Chondrocyte (in vitro differentiated cells): ENCODE data around the gene ANGPTL8. TPM values are rescaled to one million over a fixed set of nuclear protein-coding genes. Genes with fewer than 3 reads are reported as not detected.

Experiments
- DNase-seq: peaks from one replicate; pipeline ENCODE4 v3.0.0; 2021; ENCODE audit warnings: mixed read lengths, low spot score
- H3K27ac Mint-ChIP-seq: one replicate; pipeline ENCODE4 v1.8.0; 2021; ENCODE audit warnings: mild to moderate bottlenecking, moderate library complexity, mixed read lengths; ENCODE audit not compliant: unreplicated experiment
- H3K27me3 Mint-ChIP-seq: 2 replicates; pipeline ENCODE4 v1.8.0; 2021; ENCODE audit warnings: low read depth, mixed read lengths
- H3K36me3 Mint-ChIP-seq: 2 replicates; pipeline ENCODE4 v1.8.0; 2021; ENCODE audit warnings: low read depth, mixed read lengths
- H3K4me1 Mint-ChIP-seq: 2 replicates; pipeline ENCODE4 v1.8.0; 2021; ENCODE audit warnings: low read depth, mild to moderate bottlenecking, mixed read lengths
- H3K4me3 Mint-ChIP-seq: one replicate; pipeline ENCODE4 v1.8.0; 2021; ENCODE audit warnings: mild to moderate bottlenecking, moderate library complexity, mixed read lengths; ENCODE audit not compliant: unreplicated experiment
- H3K9me3 Mint-ChIP-seq: 2 replicates; pipeline ENCODE4 v1.8.0; 2021; ENCODE audit warnings: low read depth, mixed read lengths
- CTCF ChIP-seq: fragments of 200-600 bp; sonication (generic); IDR thresholded peaks from 2 replicates; pipeline ENCODE4 v1.5.0; 2021; ENCODE audit warnings: antibody characterized with exemption, mild to moderate bottlenecking, moderate library complexity
- total RNA-seq: library from RNA; stranded (reverse); gene quantifications from 3 replicates; pipeline ENCODE4 v1.2.1, GENCODE V29; 2021

The ANGPTL8 gene
- total RNA-seq, 1 donor from 2014 or later: not detected

GRCh38 chr19:11204076-11204602 is 35.3 kb upstream of the ANGPTL8 start:
- H3K4me1 Mint-ChIP-seq: peaks cover 35% of the 10 kb centered on the region
- TF ChIP-seq CTCF: peak; percentile 75
- no peak overlapping the region for H3K4me3 Mint-ChIP-seq
- H3K36me3 Mint-ChIP-seq: peaks cover 3% of the 10 kb centered on the region
- H3K9me3 Mint-ChIP-seq: no peaks in the 10 kb centered on the region
- no peak for DNase-seq
- no peaks in the 10 kb centered on the region for H3K27me3 Mint-ChIP-seq
- H3K27ac Mint-ChIP-seq: peak overlapping the region; percentile 94

- H3K27ac Mint-ChIP-seq: peak overlapping the region; percentile 84
- no peak for DNase-seq
- H3K9me3 Mint-ChIP-seq: no peaks in the 10 kb centered on the region
- no peak for TF ChIP-seq CTCF
- peaks cover 35% of the 10 kb centered on the region for H3K4me1 Mint-ChIP-seq
- H3K4me3 Mint-ChIP-seq: no peak overlapping the region
- peaks cover 2% of the 10 kb centered on the region for H3K36me3 Mint-ChIP-seq
- no peaks in the 10 kb centered on the region for H3K27me3 Mint-ChIP-seq
Measured at GRCh38 chr19:11204943-11205349, 34.5 kb upstream of the ANGPTL8 start.

- no peak for DNase-seq
- no peak overlapping the region for H3K27ac Mint-ChIP-seq
- H3K4me3 Mint-ChIP-seq: no peak overlapping the region
- H3K9me3 Mint-ChIP-seq: no peaks in the 10 kb centered on the region
- no peak for TF ChIP-seq CTCF
- H3K36me3 Mint-ChIP-seq: peaks cover 8% of the 10 kb centered on the region
- no peaks in the 10 kb centered on the region for H3K27me3 Mint-ChIP-seq
- H3K4me1 Mint-ChIP-seq: peaks cover 35% of the 10 kb centered on the region
Measured at GRCh38 chr19:11205939-11206570, 33.4 kb upstream of the ANGPTL8 start.

- peaks cover 14% of the 10 kb centered on the region for H3K36me3 Mint-ChIP-seq
- no peaks in the 10 kb centered on the region for H3K27me3 Mint-ChIP-seq
- no peak for DNase-seq
- TF ChIP-seq CTCF: no peak
- peaks cover 22% of the 10 kb centered on the region for H3K4me1 Mint-ChIP-seq
- no peak overlapping the region for H3K4me3 Mint-ChIP-seq
- H3K27ac Mint-ChIP-seq: peak overlapping the region; percentile 17
- H3K9me3 Mint-ChIP-seq: no peaks in the 10 kb centered on the region
Measured at GRCh38 chr19:11208561-11209471, 30.6 kb upstream of the ANGPTL8 start.
